Mucosa of stomach (tissue), 1 donor: ENCODE measurements around the gene DHH.
"Not testable (repeated sequence)": the region's sequence is repeated elsewhere in the genome, so short reads cannot be mapped to it uniquely, and the experiment has no call there.

Experiments
- H3K27me3 ChIP-seq: one replicate; pipeline ENCODE4 v1.7.0; 2013; ENCODE audit warnings: mild to moderate bottlenecking, low read length; ENCODE audit not compliant: control insufficient read depth, insufficient read depth
- H3K36me3 ChIP-seq: one replicate; pipeline ENCODE4 v1.7.0; 2013; ENCODE audit warnings: low read length; ENCODE audit not compliant: control insufficient read depth, insufficient read depth
- H3K4me1 ChIP-seq: one replicate; pipeline ENCODE4 v1.7.0; 2013; ENCODE audit warnings: mild to moderate bottlenecking, low read length; ENCODE audit not compliant: control insufficient read depth, insufficient read depth
- H3K4me3 ChIP-seq: one replicate; pipeline ENCODE4 v1.7.0; 2013; ENCODE audit warnings: low read length
- H3K9ac ChIP-seq: one replicate; pipeline ENCODE4 v1.7.0; 2013; ENCODE audit warnings: mild to moderate bottlenecking, low read length, moderate library complexity
- H3K9me3 ChIP-seq: one replicate; pipeline ENCODE4 v1.7.0; 2013; ENCODE audit warnings: mild to moderate bottlenecking, low read length, moderate library complexity; ENCODE audit not compliant: control insufficient read depth
- donor health status: Pancreatic carcinoma.

The DHH gene

GRCh38 chr12:49088932-49089330 lies 5.7 kb downstream of the DHH start:
- H3K9ac ChIP-seq: no peak overlapping the region
- no peaks in the 10 kb centered on the region for H3K36me3 ChIP-seq
- H3K27me3 ChIP-seq: peaks cover 57% of the 10 kb centered on the region
- H3K4me1 ChIP-seq: peaks cover 49% of the 10 kb centered on the region
- no peak overlapping the region for H3K4me3 ChIP-seq
- H3K9me3 ChIP-seq: no peaks in the 10 kb centered on the region

- Histone ChIP-seq H3K36me3 (no peaks in the 10 kb centered on the region), H3K4me3 (no peak overlapping the region), H3K27me3 (peaks cover 51% of the 10 kb centered on the region), H3K9ac (no peak overlapping the region), H3K4me1 (peaks cover 45% of the 10 kb centered on the region), H3K9me3 (no peaks in the 10 kb centered on the region)
Observed at GRCh38 chr12:49088150-49088931, 6.3 kb downstream of the DHH start.

- Histone ChIP-seq H3K9ac (no peak overlapping the region), H3K4me1 (peaks cover 33% of the 10 kb centered on the region), H3K4me3 (no peak overlapping the region), H3K36me3 (no peaks in the 10 kb centered on the region), H3K27me3 (peaks cover 29% of the 10 kb centered on the region), H3K9me3 (no peaks in the 10 kb centered on the region)
Observed at GRCh38 chr12:49086116-49086515, 8.5 kb downstream of the DHH start.

- Histone ChIP-seq H3K4me1 (peaks cover 18% of the 10 kb centered on the region), H3K4me3 (no peak overlapping the region), H3K9ac (no peak overlapping the region), H3K36me3 (no peaks in the 10 kb centered on the region), H3K27me3 (peaks cover 12% of the 10 kb centered on the region), H3K9me3 (no peaks in the 10 kb centered on the region)
Observed at GRCh38 chr12:49084438-49084837, 10.2 kb downstream of the DHH start.

- Histone ChIP-seq H3K27me3 (no peaks in the 10 kb centered on the region), H3K4me1 (no peaks in the 10 kb centered on the region), H3K9me3 (no peaks in the 10 kb centered on the region), H3K36me3 (no peaks in the 10 kb centered on the region), H3K9ac (no peak overlapping the region), H3K4me3 (no peak overlapping the region)
Observed at GRCh38 chr12:49079793-49080192, 14.8 kb downstream of the DHH start.

GRCh38 chr12:49070971-49071370 lies 23.6 kb downstream of the DHH start:
- Histone ChIP-seq H3K9ac (no peak overlapping the region), H3K9me3 (no peaks in the 10 kb centered on the region), H3K4me1 (peaks cover 8% of the 10 kb centered on the region), H3K4me3 (no peak overlapping the region), H3K36me3 (no peaks in the 10 kb centered on the region), H3K27me3 (no peaks in the 10 kb centered on the region)

GRCh38 chr12:49069507-49070346 lies 24.9 kb downstream of the DHH start, which contains the start of gene RHEBL1:
TSS of gene RHEBL1 (minus strand) at chr12:49069979. CDS start at chr12:49069785, 194 bp downstream.
- Histone ChIP-seq H3K9me3 (no peaks in the 10 kb centered on the region), H3K9ac (peak within 1 kb of the TSS; percentile 60), H3K4me3 (peak within 1 kb of the TSS; percentile 95), H3K36me3 (no peaks in the 10 kb centered on the region), H3K27me3 (no peaks in the 10 kb centered on the region), H3K4me1 (peaks cover 8% of the 10 kb centered on the region)

- Histone ChIP-seq H3K9ac (peak overlapping the region; percentile 60), H3K9me3 (no peaks in the 10 kb centered on the region), H3K4me3 (peak overlapping the region; percentile 95), H3K4me1 (peaks cover 8% of the 10 kb centered on the region), H3K27me3 (no peaks in the 10 kb centered on the region), H3K36me3 (no peaks in the 10 kb centered on the region)
Observed at GRCh38 chr12:49068879-49069506, 25.6 kb downstream of the DHH start.

- Histone ChIP-seq H3K27me3 (no peaks in the 10 kb centered on the region), H3K9ac (no peak overlapping the region), H3K36me3 (no peaks in the 10 kb centered on the region), H3K4me3 (no peak overlapping the region), H3K9me3 (no peaks in the 10 kb centered on the region), H3K4me1 (peaks cover 8% of the 10 kb centered on the region)
Observed at GRCh38 chr12:49066120-49066519, 28.5 kb downstream of the DHH start.

GRCh38 chr12:49064767-49065152 lies 29.8 kb downstream of the DHH start:
- H3K9ac ChIP-seq: no peak overlapping the region
- H3K4me3 ChIP-seq: no peak overlapping the region
- no peaks in the 10 kb centered on the region for H3K36me3 ChIP-seq
- no peaks in the 10 kb centered on the region for H3K9me3 ChIP-seq
- no peaks in the 10 kb centered on the region for H3K27me3 ChIP-seq
- H3K4me1 ChIP-seq: peaks cover 5% of the 10 kb centered on the region

- peaks cover 21% of the 10 kb centered on the region for H3K4me1 ChIP-seq
- not testable (repeated sequence) for H3K9ac ChIP-seq, H3K9me3 ChIP-seq, H3K36me3 ChIP-seq, H3K4me3 ChIP-seq, H3K27me3 ChIP-seq
Observed at GRCh38 chr12:49061916-49062315, 32.7 kb downstream of the DHH start.

- Histone ChIP-seq H3K9ac (peak overlapping the region; percentile 98), H3K4me3 (peak overlapping the region; percentile 63), H3K9me3 (no peaks in the 10 kb centered on the region), H3K27me3 (no peaks in the 10 kb centered on the region), H3K36me3 (no peaks in the 10 kb centered on the region), H3K4me1 (peaks cover 29% of the 10 kb centered on the region)
Observed at GRCh38 chr12:49061157-49061650, 33.4 kb downstream of the DHH start.
